Parathyroid adenoma (tissue), 2 donors: Measurements from ENCODE around the gene INAFM2.

ENCODE experiments used
- H2AFZ ChIP-seq: fragments of 300-600 bp; sonication (generic); one replicate; pipeline ENCODE4 v1.7.0; 2017; ENCODE audit warnings: antibody characterized with exemption, mild to moderate bottlenecking
- H3K27ac ChIP-seq: fragments of 300-600 bp; sonication (generic); one replicate; pipeline ENCODE4 v1.7.0; 2017
- H3K27me3 ChIP-seq: fragments of 300-600 bp; sonication (generic); one replicate; pipeline ENCODE4 v1.7.0; 2017; ENCODE audit warnings: low read length; ENCODE audit not compliant: control insufficient read depth, insufficient read depth
- H3K36me3 ChIP-seq: fragments of 300-600 bp; sonication (generic); one replicate; pipeline ENCODE4 v1.7.0; 2017; ENCODE audit warnings: low read length; ENCODE audit not compliant: control insufficient read depth, insufficient read depth
- H3K4me1 ChIP-seq: fragments of 300-600 bp; sonication (generic); one replicate; pipeline ENCODE4 v1.7.0; 2017; ENCODE audit warnings: control low read depth
- H3K4me2 ChIP-seq: fragments of 300-600 bp; sonication (generic); one replicate; pipeline ENCODE4 v1.7.0; 2017; ENCODE audit warnings: low read length
- H3K4me3 ChIP-seq: fragments of 300-600 bp; sonication (generic); one replicate; pipeline ENCODE4 v1.7.0; 2017; ENCODE audit warnings: low read depth, low read length
- H3K79me2 ChIP-seq: fragments of 300-600 bp; sonication (generic); one replicate; pipeline ENCODE4 v1.7.0; 2017; ENCODE audit warnings: control low read depth
- H3K9ac ChIP-seq: fragments of 300-600 bp; sonication (generic); one replicate; pipeline ENCODE4 v1.7.0; 2017; ENCODE audit warnings: mild to moderate bottlenecking
- H3K9me3 ChIP-seq: fragments of 300-600 bp; sonication (generic); one replicate; pipeline ENCODE4 v1.7.0; 2017; ENCODE audit warnings: low read length; ENCODE audit not compliant: control insufficient read depth
- CTCF ChIP-seq: fragments of 300-600 bp; sonication (generic); IDR thresholded peaks from one replicate; pipeline ENCODE4 v1.7.0; 2017; ENCODE audit warnings: antibody characterized with exemption, mild to moderate bottlenecking
- donor health status: primary hyperparathyroidism.

INAFM2 gene

DNA sequence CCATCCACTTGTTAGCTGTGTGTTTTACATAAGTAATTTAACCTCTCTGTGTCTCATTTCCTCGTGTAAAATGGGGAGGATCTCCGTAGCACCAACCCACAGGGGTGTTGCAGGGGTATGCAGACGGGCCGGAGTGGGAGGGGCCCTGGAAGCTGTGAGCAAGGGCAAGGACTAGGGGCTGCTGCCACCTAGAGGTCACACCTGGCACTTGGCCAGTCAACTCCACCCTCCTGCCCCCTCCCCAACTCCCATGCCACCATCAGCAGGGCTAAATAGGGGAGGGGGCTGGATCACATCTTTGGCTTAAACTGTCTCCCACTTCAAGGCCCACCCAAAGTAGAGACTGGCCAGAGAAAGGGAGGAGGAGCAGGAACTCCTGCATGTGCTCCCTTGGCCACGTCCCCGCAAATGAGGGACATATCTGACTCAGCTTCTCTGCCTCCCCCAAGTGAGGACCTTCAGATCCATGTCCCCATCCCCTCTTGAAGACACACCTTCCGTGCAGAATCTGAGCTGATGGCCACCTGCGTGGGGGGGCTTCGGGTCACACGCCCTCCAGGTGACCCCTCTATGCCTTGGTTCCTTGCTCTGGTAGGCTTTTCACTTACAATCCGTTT is 14.7 kb downstream of the INAFM2 start:
- Histone ChIP-seq H3K4me1 (peaks cover 23% of the 10 kb centered on the region), H3K9ac (no peak overlapping the region), H3K9me3 (no peaks in the 10 kb centered on the region), H3K27ac (no peak overlapping the region), H3K4me2 (no peak overlapping the region), H2AFZ (no peak overlapping the region), H3K79me2 (peaks cover 12% of the 10 kb centered on the region), H3K27me3 (no peaks in the 10 kb centered on the region), H3K36me3 (no peaks in the 10 kb centered on the region), H3K4me3 (no peak overlapping the region)
- peak; percentile 56 for TF ChIP-seq CTCF

DNA sequence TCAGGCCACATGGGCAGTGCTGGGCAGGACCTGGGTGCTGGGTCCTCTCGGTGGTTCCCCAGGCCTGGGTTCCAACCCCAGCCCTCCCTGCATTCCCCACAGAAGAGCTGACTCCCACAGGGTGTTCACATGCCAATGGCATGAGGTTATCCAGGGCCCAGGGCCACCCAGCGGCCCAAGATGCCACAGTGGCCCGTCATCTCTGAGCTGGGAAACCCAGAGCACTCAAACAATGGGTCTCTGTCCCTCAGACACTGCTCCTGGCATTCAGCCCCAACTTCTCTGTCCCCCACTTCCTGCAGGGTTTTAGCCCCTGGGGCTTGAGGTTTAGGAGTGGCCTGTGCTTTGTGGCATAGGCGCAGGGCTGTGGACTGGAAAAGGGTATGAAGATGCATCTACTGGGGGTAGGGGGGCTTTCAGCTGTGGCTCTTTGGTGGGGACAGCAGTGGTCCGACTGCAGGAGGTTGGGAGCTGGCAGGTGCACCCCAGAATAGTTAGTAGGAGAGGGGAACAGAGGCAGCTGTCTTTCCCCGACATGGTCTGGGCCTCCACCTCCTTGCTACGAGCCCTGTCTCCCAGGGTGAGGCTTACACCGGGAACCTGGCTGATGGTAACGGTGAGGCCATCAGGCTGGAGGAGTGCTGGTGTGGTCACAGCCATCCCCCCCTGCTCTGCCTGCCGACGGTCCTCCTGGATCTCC is 15.6 kb downstream of the INAFM2 start:
- Histone ChIP-seq H3K36me3 (no peaks in the 10 kb centered on the region), H3K79me2 (peaks cover 12% of the 10 kb centered on the region), H3K9ac (no peak overlapping the region), H2AFZ (no peak overlapping the region), H3K4me3 (peak overlapping the region; percentile 56), H3K4me2 (peak overlapping the region; percentile 76), H3K27ac (no peak overlapping the region), H3K9me3 (no peaks in the 10 kb centered on the region), H3K4me1 (peaks cover 23% of the 10 kb centered on the region), H3K27me3 (no peaks in the 10 kb centered on the region)
- no peak for TF ChIP-seq CTCF

- H3K27me3 ChIP-seq, result no peaks in the 10 kb centered on the region
Observed at GRCh38 chr15:40339621-40339945, 16.1 kb downstream of the INAFM2 start.

GRCh38 chr15:40340038-40340739 is 16.7 kb downstream of the INAFM2 start:
- no peak overlapping the region for H3K9ac ChIP-seq
- H3K79me2 ChIP-seq, result peaks cover 12% of the 10 kb centered on the region
- peak overlapping the region; percentile 23 for H2AFZ ChIP-seq
- peak overlapping the region; percentile 76 for H3K4me2 ChIP-seq
- TF ChIP-seq CTCF, result no peak
- H3K4me3 ChIP-seq, result peak overlapping the region; percentile 56
- H3K27me3 ChIP-seq, result no peaks in the 10 kb centered on the region
- peak overlapping the region; percentile 92 for H3K27ac ChIP-seq
- H3K4me1 ChIP-seq, result peaks cover 23% of the 10 kb centered on the region
- H3K36me3 ChIP-seq, result no peaks in the 10 kb centered on the region
- no peaks in the 10 kb centered on the region for H3K9me3 ChIP-seq

More at GRCh38 chr15:40339621-40339945, 16.1 kb downstream of the INAFM2 start:
- Histone ChIP-seq H3K4me1 (peaks cover 23% of the 10 kb centered on the region), H2AFZ (peak overlapping the region; percentile 23), H3K9ac (no peak overlapping the region), H3K4me2 (peak overlapping the region; percentile 76), H3K9me3 (no peaks in the 10 kb centered on the region), H3K79me2 (peaks cover 12% of the 10 kb centered on the region), H3K36me3 (no peaks in the 10 kb centered on the region), H3K27ac (peak overlapping the region; percentile 92), H3K4me3 (peak overlapping the region; percentile 56)
- no peak for TF ChIP-seq CTCF
